K562 (cell line): ENCODE data around the gene RAP2B. TPM values are rescaled to one million over a fixed set of nuclear protein-coding genes. Genes with fewer than 3 reads are reported as not detected.
A peak's percentile ranks its signal among the peaks of the same experiment; 100 is the strongest.

ENCODE experiments used
- CBX3 ChIP-seq, 2 experiments: IDR thresholded peaks; 1 replicate in 1 of 2; 2 replicates in 1 of 2; pipeline ENCODE4 v1.6.1; 2012; ENCODE audit warnings: inconsistent platforms in 2 of 2, low read length in 2 of 2, borderline replicate concordance in 1 of 2, control low read depth in 1 of 2
- CCNT2 ChIP-seq: IDR thresholded peaks from 2 replicates; pipeline ENCODE4 v1.6.1; 2011; ENCODE audit warnings: borderline replicate concordance, low read depth, mild to moderate bottlenecking, moderate library complexity, mixed read lengths, low read length; ENCODE audit not compliant: insufficient read length; ENCODE audit errors: extremely low read depth
- CHD4 ChIP-seq: fragments of 200-600 bp; sonication (generic); IDR thresholded peaks from 3 replicates; pipeline ENCODE4 v1.6.1; 2012; ENCODE audit warnings: low read depth, mild to moderate bottlenecking, mixed read lengths, low read length, inconsistent platforms; ENCODE audit not compliant: insufficient read depth, insufficient replicate concordance, poor library complexity, severe bottlenecking
- FOXA3 ChIP-seq, 2 experiments: fragments of 450-650 bp in 1 of 2; sonication (generic) in 1 of 2; formaldehyde crosslinking; IDR thresholded peaks in 1 of 2; conservative IDR thresholded peaks in 1 of 2; 2 replicates each; pipeline versions ENCODE4 v1.4.0 to v1.8.0; 2020 to 2022; ENCODE audit warnings: mild to moderate bottlenecking in 2 of 2, missing genetic modification reagents in 1 of 2
- HES1 ChIP-seq: fragments of 450-650 bp; IDR thresholded peaks from 2 replicates; pipeline ENCODE4 v1.6.1; 2016; ENCODE audit warnings: low read depth, mild to moderate bottlenecking, moderate library complexity
- KAT7 ChIP-seq: sonication (generic); formaldehyde crosslinking; IDR thresholded peaks from 2 replicates; pipeline ENCODE4 v1.8.0; 2022; ENCODE audit warnings: missing genetic modification reagents, mild to moderate bottlenecking, borderline replicate concordance
- MYC ChIP-seq, 2 experiments: fragments of 250-450 bp in 1 of 2; sonication (Bioruptor Pico) in 1 of 2; IDR thresholded peaks; 2 replicates each; pipeline versions ENCODE4 v1.5.1 to v1.6.1; 2012 to 2021; ENCODE audit warnings: low read depth in 2 of 2, borderline replicate concordance in 1 of 2, improper control_type of control experiment in 1 of 2, low read length in 1 of 2, mild to moderate bottlenecking in 1 of 2, moderate library complexity in 1 of 2
- NEUROD1 ChIP-seq: fragments of 150-350 bp; IDR thresholded peaks from 2 replicates; pipeline ENCODE4 v1.6.1; 2014; ENCODE audit warnings: borderline replicate concordance, low read length, low read depth; ENCODE audit not compliant: partially characterized antibody
- PHB2 ChIP-seq: fragments of 450-650 bp; IDR thresholded peaks from 2 replicates; pipeline ENCODE4 v1.6.1; 2017; ENCODE audit warnings: low read depth
- RBM17 ChIP-seq: fragments of 200-400 bp; formaldehyde crosslinking; IDR thresholded peaks from 2 replicates; pipeline ENCODE4 v1.6.1; 2017; ENCODE audit warnings: low read depth, mild to moderate bottlenecking, low read length, borderline replicate concordance
- RBM25 ChIP-seq: fragments of 200-400 bp; formaldehyde crosslinking; IDR thresholded peaks from 2 replicates; pipeline ENCODE4 v1.6.1; 2018; ENCODE audit warnings: low read length, low read depth, moderate library complexity; ENCODE audit not compliant: severe bottlenecking
- SMARCB1 ChIP-seq: IDR thresholded peaks from 2 replicates; pipeline ENCODE4 v1.6.1; 2011; ENCODE audit warnings: improper control_type of control experiment, low read depth; ENCODE audit not compliant: insufficient read length
- STAT5B ChIP-seq: fragments of 250-450 bp; sonication (Bioruptor Pico); IDR thresholded peaks from 2 replicates; pipeline ENCODE4 v1.8.0; 2021; ENCODE audit warnings: mild to moderate bottlenecking, inconsistent platforms
- TOE1 ChIP-seq, 2 experiments: fragments of 450-650 bp in 1 of 2; sonication (generic) in 1 of 2; formaldehyde crosslinking in 1 of 2; IDR thresholded peaks; 2 replicates each; pipeline versions ENCODE4 v1.7.1 to v1.8.0; 2016 to 2022; ENCODE audit warnings: borderline replicate concordance in 2 of 2, mild to moderate bottlenecking in 2 of 2, antibody characterized with exemption in 1 of 2, inconsistent platforms in 1 of 2, low read depth in 1 of 2, missing genetic modification reagents in 1 of 2, moderate library complexity in 1 of 2
- ZBED1 ChIP-seq: IDR thresholded peaks from 2 replicates; pipeline ENCODE4 v1.6.1; 2014
- ZBTB7A ChIP-seq: IDR thresholded peaks from 2 replicates; pipeline ENCODE4 v1.6.1; 2011; ENCODE audit warnings: low read depth, mild to moderate bottlenecking, low read length, moderate library complexity, borderline replicate concordance; ENCODE audit not compliant: control insufficient read depth
- ZNF217 ChIP-seq: sonication (generic); formaldehyde crosslinking; IDR thresholded peaks from 2 replicates; pipeline ENCODE4 v1.8.0; 2022; ENCODE audit warnings: mild to moderate bottlenecking, missing genetic modification reagents
- ZNF41 ChIP-seq: fragments of 250-450 bp; sonication (Bioruptor Pico); conservative IDR thresholded peaks from 2 replicates; pipeline ENCODE4 v1.4.0; 2020; ENCODE audit warnings: mild to moderate bottlenecking
- ZNF431 ChIP-seq: sonication (generic); formaldehyde crosslinking; IDR thresholded peaks from 2 replicates; pipeline ENCODE4 v1.8.0; 2022; ENCODE audit warnings: mild to moderate bottlenecking, missing genetic modification reagents
- ZNF766 ChIP-seq: fragments of 200-800 bp; sonication (Bioruptor generic); conservative IDR thresholded peaks from 2 replicates; pipeline ENCODE4 v1.6.1; 2016; ENCODE audit warnings: missing genetic modification characterization, missing compliant biosample characterization
- polyA plus RNA-seq, 8 experiments: library from polyadenylated mRNA; depleted of rRNA in 4 of 8; stranded (reverse) in 5 of 8; unstranded in 3 of 8; fragments of >200 nt; fragmentation: Nextera tagmentation in 2 of 8; fragmentation: Illumina TruSeq in 1 of 8; extraction: Ambion mirVana in 2 of 8; extraction: Trizol in 1 of 8; gene quantifications; 2 replicates each; pipeline versions ENCODE4 v1.2.1 to v1.2.3, GENCODE V29; 2011 to 2014; ENCODE audit warnings: inconsistent platforms in 1 of 8, missing spikeins in 1 of 8
- total RNA-seq, 7 experiments: library from RNA; depleted of rRNA in 6 of 7; stranded (reverse); fragments of >200 nt in 6 of 7; fragmentation: Illumina TruSeq in 2 of 7; extraction: Trizol in 2 of 7; gene quantifications; 2 replicates each; pipeline versions ENCODE4 v1.2.1 to v1.2.3, GENCODE V29; 2011 to 2021; ENCODE audit warnings: low replicate concordance in 1 of 7
- TF ChIP-seq, protein P1 (sequence below): fragments of 450-650 bp; formaldehyde crosslinking; conservative IDR thresholded peaks from 2 replicates; pipeline ENCODE4 v1.4.0; 2022; ENCODE audit warnings: mild to moderate bottlenecking, missing genetic modification characterization
- TF ChIP-seq, protein P2 (sequence below): conservative IDR thresholded peaks from 2 replicates; pipeline ENCODE4 v1.6.1; 2011; ENCODE audit warnings: low read depth, mild to moderate bottlenecking, low read length; ENCODE audit not compliant: control insufficient read depth

The RAP2B gene
- total and polyA plus RNA-seq, 9 of the 15 experiments (the other 6 are each of a cell fraction or from before 2014, with no cell fraction given) = 9.4 to 31.2 (median 15.8) TPM

DNA sequence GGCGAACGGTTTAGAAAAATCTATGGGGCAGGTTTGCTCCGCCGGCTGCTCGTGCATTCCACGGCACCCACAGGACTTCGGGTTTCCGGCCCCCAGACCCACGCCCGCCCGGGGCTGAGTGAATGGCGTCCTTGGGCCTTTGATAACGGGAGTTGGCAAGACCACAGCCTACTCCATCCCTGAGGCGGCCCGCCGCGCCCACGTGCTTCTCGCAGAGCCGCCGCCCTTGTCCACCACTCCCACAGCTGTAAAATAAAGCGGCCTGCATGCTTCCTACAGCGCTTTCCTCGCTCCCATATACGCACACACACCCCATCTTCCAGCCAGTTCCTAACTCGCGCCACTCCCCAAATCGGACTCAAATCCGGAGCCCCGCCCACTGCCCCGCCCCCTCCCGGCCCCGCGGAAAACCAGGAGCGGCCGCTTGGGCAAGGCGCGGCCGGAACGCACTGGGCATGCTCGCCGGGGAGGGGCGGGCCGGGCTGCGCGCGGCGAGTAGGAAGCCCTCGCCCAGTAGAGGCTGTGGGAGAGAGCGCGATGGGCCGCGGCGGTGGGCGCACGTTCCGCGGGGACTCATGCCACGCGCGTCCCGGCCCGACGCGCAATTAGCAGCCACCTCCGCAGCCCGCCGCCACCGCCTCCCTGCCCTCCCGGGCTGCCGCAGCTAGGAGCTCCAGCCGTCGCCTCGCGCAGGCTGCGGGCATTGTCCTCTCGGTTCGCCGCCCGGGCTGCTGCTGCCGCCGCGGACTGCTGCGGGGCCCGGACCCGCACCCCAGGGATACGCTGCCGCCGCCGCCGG is at the start of gene RAP2B (continued):
- no peak for TF ChIP-seq HES1
- peak; percentile 83 for TF ChIP-seq CCNT2
- TF ChIP-seq RBM25 = peak; percentile 69
- TF ChIP-seq, protein P1, sequence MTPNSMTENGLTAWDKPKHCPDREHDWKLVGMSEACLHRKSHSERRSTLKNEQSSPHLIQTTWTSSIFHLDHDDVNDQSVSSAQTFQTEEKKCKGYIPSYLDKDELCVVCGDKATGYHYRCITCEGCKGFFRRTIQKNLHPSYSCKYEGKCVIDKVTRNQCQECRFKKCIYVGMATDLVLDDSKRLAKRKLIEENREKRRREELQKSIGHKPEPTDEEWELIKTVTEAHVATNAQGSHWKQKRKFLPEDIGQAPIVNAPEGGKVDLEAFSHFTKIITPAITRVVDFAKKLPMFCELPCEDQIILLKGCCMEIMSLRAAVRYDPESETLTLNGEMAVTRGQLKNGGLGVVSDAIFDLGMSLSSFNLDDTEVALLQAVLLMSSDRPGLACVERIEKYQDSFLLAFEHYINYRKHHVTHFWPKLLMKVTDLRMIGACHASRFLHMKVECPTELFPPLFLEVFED (CRISPR knock-in tag) = no peak
- TF ChIP-seq CHD4 = no peak
- peak; percentile 59; the same call in 1 of the 2 replicates for TF ChIP-seq TOE1 (IDR thresholded peaks at IDR 0.05; ENCODE audit: borderline replicate concordance)
- no peak for TF ChIP-seq TOE1 (CRISPR knock-in tag; IDR thresholded peaks at IDR 0.05; ENCODE audit: borderline replicate concordance, low read depth)
- peak; percentile 99 for TF ChIP-seq NEUROD1
- 0 out of 2 replicates have a peak, but pooled peaks have one; percentile 35 for TF ChIP-seq ZBED1
- no peak for TF ChIP-seq PHB2
- TF ChIP-seq KAT7 (CRISPR knock-in tag) = no peak
- TF ChIP-seq CBX3 (IDR thresholded peaks at IDR 0.05; ENCODE audit: borderline replicate concordance in 1 of 2, low read length in 2 of 2) = peak in 1 of 2 experiments; percentile 63; a peak in 1 of 3 replicates
- TF ChIP-seq, protein P2, sequence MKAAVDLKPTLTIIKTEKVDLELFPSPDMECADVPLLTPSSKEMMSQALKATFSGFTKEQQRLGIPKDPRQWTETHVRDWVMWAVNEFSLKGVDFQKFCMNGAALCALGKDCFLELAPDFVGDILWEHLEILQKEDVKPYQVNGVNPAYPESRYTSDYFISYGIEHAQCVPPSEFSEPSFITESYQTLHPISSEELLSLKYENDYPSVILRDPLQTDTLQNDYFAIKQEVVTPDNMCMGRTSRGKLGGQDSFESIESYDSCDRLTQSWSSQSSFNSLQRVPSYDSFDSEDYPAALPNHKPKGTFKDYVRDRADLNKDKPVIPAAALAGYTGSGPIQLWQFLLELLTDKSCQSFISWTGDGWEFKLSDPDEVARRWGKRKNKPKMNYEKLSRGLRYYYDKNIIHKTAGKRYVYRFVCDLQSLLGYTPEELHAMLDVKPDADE = peak; percentile 67; the same call in 1 of the 2 replicates
- no peak for TF ChIP-seq ZNF217
- TF ChIP-seq ZNF41 (CRISPR knock-in tag) = no peak
- no peak for TF ChIP-seq SMARCB1
- 0 out of 2 replicates have a peak, but pooled peaks have one; percentile 11 for TF ChIP-seq ZNF766
- peak; percentile 58; the same call in 1 of the 2 replicates for TF ChIP-seq MYC (IDR thresholded peaks at IDR 0.05; ENCODE audit: low read depth, low read length)
- TF ChIP-seq MYC (CRISPR knock-in tag; IDR thresholded peaks at IDR 0.05; ENCODE audit: borderline replicate concordance, low read depth) = 0 out of 2 replicates have a peak, but pooled peaks have one; percentile 49
- TF ChIP-seq ZNF431 (CRISPR knock-in tag) = peak; percentile 78
- TF ChIP-seq ZBTB7A = peak; percentile 74; the same call in 1 of the 2 replicates
- TF ChIP-seq RBM17 = no peak
- TF ChIP-seq STAT5B (CRISPR knock-in tag) = no peak
- no peak for TF ChIP-seq FOXA3 (CRISPR knock-in tag; conservative IDR thresholded peaks at IDR 0.05 in 1 of 2, IDR thresholded peaks at IDR 0.05 in 1 of 2)
